Activated CD4-positive, alpha-beta T cell treated with anti-CD3 and anti-CD28 coated beads, Interleukin-2, Interleukin-6, amounts not matched to agents 100 ng/mL and 50 ng/mL, durations not matched to agents 16 hours and 8 hours (primary cell): ENCODE measurements around the gene GPHN.
"Not testable (repeated sequence)": the region's sequence is repeated elsewhere in the genome, so short reads cannot be mapped to it uniquely, and the experiment has no call there.

Experiments used
- DNase-seq: peaks from one replicate; pipeline ENCODE4 v3.0.0-alpha.2; 2020

Gene GPHN

DNA sequence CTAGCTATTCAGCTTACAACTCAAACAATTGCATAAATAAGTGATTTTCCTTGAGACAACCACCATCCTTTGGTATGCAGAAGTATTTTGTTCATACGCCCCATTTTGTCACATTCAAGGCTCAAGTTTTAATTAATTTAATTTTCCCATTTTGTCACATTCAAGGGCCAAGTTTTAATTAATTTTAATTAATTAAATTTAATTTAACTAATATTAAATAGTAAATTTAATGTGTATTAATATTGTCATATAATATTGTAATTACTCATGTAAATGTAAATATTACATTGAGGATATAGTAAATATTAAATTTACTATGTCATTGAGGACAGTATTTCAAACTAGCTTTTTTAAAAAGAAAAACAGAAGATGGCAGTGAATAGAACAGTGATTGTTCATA is 464.5 kb downstream of the GPHN start:
- DNase-seq, result no peak

DNA sequence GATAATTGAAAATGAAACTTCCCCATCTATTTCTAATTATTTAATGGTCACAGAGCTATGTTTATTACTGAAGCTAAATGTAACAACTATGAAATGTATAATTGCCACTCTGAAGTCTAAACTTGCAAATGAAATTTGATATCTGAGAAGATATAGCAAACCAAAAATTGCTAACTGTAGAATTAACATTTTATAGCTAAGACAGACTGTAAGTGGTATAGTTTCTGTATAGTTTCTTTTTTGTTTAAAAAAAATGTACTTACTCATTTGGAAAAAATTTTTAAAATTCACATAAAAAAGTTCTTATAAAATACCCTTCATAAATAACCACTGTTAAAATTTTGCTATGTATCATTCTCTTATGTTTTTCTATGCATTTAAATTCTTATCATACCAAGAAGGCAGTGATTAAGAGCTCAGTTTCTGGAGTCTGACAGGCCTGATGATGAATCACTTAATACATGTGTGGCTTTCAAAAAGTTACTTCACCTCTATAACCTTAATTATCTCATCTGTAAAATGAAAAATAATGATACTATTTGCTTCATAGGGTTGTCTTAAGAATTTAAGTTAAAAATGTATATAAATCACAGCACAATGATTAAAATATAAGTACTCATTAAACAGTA is 466.6 kb downstream of the GPHN start:
- DNase-seq, result no peak

DNA sequence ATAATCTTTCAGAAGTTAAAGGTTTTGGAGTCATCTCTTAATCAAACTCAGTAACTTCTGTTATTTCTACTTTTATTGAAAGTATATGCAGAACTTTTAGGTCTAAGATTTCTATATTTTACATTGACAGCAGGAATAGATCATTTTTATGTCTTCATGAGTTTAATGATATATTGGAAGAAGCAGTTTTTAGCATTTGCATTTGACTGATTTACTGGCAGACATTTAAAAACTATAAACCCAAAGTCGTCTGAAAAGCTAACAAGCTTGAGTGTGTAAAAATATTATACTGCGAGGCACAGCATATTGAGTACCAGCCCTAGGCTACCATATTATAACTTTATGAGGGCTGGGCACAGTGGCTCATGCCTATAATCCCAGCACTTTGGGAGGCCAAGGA is 467.3 kb downstream of the GPHN start:
- DNase-seq, result no peak

DNA sequence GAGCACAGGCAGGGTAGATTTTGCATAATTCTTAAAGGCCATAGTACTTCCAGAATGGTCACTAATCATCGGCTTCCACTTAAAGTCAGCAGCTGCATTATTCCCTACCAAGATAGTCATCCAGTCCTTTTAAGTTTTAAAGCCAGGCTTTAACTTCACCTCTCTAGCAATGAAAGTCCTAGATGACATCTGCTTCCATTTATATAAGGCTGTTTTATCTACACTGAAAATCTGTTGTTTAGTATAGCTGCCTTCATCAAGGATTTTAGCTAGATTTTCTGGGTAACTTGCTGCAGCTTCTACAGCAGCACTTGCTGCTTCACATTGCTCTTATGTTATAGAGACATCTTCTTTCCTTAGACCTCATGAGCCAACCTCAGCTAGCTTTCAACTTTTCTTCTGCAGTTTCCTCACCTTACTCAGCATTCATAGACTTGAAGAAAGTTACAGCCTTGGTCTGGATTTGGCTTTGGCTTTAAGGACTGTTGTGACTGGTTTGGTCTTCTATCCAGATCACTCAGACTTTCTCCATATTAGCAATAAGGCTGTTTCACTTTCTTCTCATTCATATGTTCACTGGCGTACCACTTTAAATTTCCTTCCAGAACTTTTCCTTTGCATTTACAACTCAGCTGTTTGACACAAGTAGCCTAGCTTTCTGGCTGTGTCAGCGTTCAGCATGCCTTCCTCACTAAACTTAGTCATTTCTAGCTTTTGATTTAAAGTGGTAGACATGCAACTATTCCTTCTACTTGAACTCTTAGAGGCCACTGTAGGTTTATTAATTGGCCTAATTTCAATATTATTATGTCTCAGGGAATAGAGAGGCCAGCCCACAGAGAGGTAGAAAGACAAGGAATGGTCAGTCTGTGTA is 471.4 kb downstream of the GPHN start:
- DNase-seq, result peak; percentile 73

DNA sequence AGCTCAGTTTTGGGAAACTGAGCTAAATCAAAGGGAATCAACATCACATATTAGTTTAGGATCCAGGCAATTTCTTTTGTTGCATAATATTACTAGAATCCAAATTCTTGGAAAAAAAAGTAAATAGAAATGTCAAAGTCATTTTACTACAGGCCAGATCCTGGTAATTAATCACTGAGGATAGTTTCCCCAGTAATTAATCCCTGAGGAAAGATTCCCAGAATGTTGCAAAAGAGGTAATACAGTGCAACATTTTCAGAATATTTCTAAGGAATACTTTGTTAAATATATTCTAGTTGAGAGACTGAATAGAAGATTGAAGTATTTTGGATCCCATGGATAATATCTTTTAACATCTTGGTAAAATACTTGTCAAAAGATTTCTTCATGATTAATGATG is 474.3 kb downstream of the GPHN start:
- no peak for DNase-seq

DNA sequence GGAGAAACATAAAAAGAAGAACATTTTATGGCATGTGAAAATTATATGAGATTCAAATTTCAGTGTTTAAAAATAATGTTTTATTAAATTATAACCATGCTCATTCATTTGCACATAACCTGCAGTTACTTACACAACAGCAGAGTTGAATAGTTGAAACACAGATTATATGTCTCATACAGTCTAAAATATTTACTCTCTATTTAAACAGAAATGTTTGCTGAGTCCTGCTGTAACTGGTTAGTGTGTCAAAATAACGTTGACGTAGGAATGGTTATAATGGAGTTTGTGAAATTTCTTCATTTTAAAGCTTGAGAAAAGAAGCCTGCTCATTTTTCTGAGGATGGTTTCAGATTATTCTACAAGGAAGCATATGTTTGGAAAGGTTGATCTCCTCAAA is 484.8 kb downstream of the GPHN start:
- DNase-seq, result no peak

DNA sequence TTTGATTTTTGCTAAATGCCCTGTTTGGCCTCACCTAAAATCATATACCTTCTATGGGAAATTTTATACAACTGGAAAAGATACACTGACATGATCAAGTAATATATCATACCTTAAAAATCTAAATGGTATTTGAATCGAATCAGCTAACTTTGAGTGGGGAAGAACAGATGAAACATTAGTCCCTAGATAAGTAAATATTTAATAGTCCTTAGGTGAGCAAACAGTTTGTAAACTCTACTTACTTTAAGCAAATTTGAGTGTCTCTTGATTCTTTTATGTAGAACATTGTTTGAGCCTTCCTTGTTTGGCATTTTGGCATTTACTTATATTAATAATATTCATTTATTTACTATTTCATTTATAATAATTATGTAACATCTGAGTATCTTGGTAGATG is 485.6 kb downstream of the GPHN start:
- no peak for DNase-seq

DNA sequence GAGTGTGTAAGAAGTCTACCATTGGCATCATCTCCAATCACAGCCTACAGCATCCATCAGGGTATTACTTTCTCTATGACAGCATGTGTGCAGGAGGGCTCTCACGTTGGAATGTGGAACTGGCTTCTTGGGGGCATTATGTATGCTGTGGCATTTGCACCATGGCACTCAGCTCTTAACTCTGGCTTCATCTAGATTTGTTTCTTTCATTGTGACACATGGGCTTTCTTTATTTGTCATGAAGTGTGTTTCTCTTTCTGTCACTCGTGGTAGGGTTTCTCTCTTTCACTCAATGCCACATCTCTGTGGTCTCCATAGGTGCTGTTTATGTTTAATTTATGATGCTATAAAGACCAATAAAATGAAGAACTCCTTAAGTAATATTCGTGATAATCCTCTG is 490.1 kb downstream of the GPHN start:
- DNase-seq, result peak; percentile 80

DNA sequence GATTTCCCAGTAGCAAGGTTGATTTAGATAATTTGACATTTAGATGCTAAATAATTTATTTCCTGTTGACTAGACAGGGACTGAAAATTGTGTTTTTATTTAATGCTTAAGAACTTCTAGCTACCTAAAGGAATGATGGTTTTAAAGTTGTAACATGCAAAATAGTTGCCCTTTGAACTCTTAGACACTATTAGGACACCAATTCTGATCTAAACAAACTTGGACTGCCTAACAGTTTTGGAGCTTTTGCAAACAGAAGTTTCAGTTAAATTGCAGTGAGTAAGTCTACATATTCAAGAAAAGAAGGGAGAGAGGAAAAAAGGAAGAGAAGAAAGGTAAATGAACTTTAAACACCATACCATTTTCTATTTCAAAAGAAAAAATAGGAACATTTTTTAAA is 492.0 kb downstream of the GPHN start:
- DNase-seq, result no peak

DNA sequence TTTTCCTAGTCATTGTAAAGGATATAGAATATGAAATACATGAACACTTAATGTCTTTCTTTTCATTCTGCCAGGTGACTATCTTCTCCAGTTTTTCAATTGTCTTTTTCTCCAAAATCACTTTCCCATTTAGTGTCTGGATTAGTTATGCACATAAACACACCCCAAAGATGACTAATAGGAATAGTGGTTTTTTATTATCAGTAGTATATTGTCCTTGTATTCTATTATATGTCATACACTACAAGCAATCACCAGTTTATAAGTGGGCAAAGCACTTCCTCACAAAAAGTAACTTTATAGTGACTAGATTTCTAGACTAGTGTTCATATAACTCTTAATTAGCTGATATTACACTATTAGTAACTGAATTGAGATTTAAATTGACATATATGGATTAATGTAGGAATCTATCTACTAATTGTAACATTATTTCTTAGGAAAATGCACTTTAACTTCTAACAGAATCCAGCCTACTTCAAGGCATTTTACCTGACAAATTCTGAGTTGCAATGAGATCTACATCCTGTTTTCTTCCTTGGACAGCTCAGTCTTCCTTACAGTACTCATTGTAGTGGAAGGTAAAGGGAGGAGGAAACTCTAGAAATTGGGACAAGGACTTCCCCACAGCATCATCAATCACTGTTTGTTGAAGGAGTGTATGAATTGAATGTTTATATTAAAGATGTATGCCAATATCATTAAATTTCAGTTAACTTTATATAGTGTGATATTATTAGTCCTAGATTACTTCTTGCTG is 495.2 kb downstream of the GPHN start:
- DNase-seq, result no peak

DNA sequence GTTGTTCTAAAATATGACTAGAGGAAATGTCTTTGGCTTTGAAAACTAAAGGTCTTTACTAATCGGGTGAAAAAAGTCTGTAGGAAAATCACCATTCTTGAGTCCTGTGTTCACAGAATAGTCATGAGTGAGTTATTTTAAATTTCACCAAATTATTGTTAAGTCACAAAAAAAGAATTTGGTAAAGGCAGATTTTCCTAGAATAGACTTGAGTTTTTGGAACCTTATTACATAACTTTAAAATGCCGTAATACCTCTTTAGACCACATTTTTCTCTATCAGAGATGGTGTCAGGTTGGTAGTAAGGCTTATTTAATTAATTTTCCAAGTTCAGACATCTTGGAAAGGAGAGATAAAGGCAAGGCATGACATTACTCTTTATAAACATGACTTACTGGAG is 496.6 kb downstream of the GPHN start:
- DNase-seq, result no peak

DNA sequence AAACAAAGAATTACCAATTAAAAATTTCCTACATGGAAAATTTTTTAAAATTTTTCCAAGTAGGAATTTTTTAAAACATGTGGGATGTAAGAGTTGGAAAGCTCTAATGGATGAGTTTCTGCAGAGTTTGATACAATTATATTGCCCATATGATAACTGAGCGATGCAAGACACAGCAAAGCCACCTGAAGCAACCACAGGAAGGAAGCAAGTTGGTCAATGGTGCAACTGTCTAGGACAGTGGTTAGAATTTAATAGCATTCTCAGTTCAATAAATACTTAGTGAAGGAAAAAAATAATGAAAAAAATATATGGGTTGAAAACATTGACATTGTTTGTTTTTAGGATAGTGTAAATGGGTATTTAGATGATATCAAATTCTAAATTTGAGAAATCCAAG is 502.7 kb downstream of the GPHN start:
- no peak for DNase-seq

DNA sequence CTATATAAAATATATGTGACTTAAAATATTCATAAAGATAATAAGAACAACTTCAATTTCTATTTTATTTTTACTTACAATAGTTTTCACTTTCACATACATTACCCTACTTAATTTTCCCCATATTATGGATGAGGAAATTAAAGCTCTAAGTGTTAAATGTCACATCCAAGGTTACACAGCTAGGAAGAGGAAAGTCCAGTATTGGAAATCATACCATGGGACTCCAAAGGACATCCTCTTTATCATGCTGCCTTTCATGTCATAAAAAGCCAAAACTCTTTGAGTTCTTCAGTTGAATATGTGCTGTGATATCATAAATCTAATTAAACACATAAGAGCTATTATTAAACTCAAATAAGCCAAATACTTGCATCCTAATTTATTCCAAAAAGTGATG is 508.9 kb downstream of the GPHN start:
- no peak for DNase-seq

DNA sequence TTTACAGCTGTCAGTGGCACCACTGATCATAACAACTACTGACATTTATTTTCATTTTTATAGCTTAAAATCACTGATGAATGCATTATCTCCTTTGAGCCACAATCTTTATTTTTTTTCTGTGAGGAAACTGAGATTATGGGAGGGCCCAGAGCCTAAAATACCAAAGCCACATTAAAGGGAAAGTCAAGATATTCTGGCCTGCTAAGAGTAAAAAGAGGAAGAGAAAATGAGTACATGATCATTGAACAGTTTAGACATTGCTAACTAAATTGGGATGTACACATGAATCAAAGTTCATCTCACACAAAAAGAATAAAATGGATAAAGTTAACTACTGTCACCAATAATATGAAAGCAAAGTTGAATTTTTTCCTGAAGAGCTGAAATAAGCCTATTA is 510.8 kb downstream of the GPHN start:
- DNase-seq, result no peak

DNA sequence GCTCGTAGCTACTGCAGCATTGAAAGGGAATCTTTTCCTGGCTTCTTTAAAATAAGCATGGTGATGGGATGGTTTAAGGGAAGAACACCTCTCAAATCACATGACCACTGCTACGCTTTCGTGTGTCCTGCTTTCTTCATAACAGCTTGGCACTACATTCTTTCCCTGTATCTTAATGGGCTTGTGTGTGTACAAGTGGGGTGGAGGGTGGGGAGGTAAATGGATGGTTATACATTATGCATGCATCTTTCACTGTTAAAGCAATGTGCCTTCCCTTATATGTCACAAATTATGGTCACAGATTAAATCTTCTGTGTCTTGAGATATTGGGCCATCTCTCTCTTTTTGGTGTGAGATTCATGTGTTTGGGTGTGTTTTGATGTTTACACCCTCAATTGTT is 511.8 kb downstream of the GPHN start:
- no peak for DNase-seq

DNA sequence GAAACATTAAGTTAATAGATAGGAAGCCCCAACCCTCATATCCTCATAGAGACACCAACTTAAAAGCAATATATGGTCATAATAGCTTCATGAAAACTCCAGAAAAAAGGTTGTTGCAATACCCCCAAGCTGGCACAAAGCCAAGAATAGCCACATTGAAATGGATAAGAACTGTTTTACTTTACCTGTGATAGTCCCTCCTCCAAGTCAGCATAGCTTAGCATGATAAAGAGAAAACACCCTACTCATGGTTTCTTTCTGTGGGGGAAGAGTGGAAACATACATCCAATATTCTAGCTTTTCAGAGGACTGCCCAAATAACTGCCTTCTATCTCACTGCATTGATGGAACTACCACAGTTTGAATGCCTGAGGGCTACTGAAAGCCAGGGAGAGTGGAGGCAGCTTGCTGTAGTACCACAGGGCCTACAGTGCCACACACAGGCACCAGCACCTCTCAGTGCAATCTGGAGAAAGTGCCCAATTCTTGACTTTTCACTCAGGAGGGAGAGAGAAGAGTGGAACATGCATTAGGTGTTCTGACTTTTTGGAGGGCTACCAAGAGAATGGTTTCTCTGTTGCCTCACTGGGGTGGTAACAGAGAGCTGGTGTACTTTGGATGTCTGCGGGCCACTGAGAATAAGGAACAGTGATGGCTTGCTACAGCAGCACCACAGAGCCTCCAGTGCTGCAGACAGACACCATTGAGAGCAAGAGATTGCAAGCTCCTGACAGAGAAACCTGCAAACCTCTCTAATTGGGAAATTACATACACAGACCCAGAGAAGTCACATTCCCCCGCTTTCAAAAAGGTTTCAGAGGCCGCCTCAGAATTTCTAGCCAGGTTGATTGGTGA is 524.2 kb downstream of the GPHN start:
- DNase-seq, result no peak

DNA sequence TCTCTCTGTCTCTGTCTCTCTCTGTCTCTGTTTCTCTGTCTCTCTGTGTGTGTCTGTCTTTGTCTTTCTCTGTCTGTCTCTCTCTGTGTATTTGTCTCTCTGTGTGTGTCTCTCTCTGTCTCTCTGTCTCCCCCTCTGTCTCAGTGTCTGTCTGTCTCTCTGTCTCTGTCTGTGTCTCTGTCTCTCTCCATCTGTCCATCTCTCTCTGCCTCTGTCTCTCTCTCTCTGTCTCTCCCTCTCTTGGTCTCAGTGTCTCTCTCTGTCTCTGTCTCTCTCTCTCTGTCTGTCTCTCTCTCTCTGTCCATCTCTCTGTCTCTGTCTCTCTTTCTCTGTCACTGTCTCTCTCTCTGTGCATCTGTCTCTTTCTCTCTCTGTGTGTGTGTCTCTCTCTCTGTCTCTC is 537.5 kb downstream of the GPHN start:
- no peak for DNase-seq

DNA sequence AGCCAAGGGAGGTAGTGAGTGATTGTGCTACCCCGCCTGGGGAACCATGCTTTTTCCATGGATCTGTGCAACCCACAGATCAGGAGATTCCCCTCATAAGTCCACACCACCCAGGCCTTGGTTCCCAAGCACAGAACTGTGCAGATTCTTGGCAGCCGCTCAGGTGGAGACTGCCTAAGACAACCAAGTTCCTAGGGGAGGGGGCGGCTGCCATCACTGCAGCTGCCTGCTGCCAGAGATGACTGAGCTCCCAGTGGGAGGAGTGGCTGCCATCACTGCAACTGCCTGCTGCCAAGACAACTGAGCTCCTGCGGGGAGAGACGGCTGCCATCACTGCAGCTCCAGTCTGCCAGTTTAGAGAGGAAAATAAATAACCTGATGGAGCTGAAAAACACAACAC is 542.9 kb downstream of the GPHN start:
- DNase-seq, result no peak

DNA sequence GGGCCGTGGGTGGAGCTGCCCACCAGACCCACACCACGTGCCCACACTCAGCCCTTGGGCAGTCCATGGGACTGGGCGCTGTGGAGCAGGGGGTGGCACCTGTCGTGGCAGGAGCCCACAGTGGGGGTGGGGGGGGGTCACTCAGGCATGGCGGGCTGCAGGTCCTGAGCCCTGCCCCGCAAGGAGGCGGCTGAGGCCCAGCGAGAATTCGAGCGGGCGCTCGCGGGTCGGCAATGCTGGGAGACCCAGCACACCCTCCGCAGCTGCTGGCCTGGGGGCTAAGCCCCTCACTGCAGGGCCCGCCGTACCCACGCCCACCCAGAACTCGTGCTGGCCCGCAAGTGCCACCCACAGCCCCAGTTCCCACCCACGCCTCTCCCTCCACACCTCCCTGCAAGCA is 548.7 kb downstream of the GPHN start:
- no peak for DNase-seq

DNA sequence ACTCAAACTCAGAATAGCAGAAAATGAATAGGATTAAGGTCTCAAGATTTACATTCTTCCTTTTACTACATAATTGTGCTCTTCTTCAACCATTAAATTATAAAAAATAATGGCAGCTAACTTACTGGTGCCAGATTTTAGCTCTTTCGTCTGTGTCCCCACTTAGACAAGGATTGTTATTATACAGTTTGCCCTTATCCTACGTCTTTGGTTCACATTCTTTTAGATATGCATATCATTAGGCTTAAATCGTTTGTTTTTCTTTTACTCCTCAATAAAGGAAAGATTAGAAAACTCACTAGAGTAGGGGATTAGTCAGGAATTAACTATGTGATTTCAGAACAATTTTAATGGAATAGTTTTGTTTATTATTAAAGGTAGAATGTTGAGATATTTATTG is 551.6 kb downstream of the GPHN start:
- DNase-seq, result no peak

DNA sequence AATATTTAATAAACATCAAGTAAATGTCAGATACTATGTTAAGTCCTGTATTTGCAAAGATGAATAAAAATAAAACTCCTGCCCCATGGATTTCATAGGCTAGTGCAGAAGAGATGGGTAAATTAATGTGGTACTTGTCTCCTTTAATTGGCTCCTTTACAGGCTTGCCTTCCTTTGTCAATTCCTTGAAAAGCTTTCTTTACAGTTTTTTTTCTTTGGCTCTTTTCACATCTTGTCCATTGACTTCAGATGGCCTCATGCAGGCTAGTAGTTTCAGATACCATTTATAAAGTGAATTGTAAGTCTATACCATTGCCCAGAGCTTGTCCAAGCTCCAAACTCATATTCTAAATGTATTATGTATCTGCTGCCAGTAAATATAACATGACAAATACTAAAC is 552.6 kb downstream of the GPHN start:
- no peak for DNase-seq

DNA sequence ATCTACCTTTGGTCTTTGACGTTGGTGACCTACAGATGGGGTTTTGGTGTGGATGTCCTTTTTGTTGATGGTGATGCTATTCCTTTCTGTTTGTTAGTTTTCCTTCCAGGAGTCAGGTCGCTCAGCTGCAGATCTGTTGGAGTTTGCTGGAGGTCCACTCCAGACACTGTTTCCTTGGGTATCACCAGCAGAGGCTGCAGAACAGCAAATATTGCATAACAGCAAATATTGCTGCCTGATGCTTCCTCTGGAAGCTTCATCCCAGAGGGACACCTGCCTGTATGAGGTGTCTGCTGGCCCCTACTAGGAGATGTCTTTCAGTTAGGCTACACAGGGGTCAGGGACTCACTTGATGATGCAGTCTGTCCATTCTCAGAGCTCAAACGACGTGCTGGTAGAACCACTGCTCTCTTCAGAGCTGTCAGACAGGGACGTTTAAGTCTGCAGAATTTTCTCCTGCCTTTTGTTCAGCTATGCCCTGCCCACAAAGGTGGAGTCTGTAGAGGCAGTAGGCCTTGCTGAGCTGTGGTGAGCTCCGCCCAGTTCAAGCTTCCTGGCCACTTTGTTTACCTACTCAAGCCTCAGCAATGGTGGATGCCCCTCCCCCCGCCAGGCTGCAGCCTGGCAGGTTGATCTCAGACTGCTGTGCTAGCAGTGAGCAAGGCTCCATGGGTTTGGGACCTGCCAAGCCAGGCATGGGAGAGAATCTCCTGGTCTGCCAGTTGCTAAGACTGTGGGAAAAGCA is 559.3 kb downstream of the GPHN start:
- not testable (repeated sequence) for DNase-seq
